Epithelial cell of proximal tubule (primary cell): ENCODE data around the gene IGLON5. TPM values are rescaled to one million over a fixed set of nuclear protein-coding genes. Genes with fewer than 3 reads are reported as not detected.

ENCODE experiments used
- DNase-seq: peaks from one replicate; pipeline ENCODE4 v3.0.0-alpha.2; 2011; ENCODE audit warnings: low read depth
- H3K4me3 ChIP-seq: 2 replicates; pipeline ENCODE4 v1.5.1; 2011; ENCODE audit warnings: low read depth, mild to moderate bottlenecking, low read length
- total RNA-seq: library from RNA; depleted of rRNA; stranded (reverse); fragments of >200 nt; gene quantifications from 2 replicates; pipeline ENCODE4 v1.2.3, GENCODE V29; 2015
- TF ChIP-seq, protein P1 (sequence below): conservative IDR thresholded peaks from 2 replicates; pipeline ENCODE4 v1.5.1; 2012; ENCODE audit warnings: low read depth, mild to moderate bottlenecking, low read length

IGLON5 gene
- total RNA-seq, 1 donor from 2014 or later, result 0.06 TPM

DNA sequence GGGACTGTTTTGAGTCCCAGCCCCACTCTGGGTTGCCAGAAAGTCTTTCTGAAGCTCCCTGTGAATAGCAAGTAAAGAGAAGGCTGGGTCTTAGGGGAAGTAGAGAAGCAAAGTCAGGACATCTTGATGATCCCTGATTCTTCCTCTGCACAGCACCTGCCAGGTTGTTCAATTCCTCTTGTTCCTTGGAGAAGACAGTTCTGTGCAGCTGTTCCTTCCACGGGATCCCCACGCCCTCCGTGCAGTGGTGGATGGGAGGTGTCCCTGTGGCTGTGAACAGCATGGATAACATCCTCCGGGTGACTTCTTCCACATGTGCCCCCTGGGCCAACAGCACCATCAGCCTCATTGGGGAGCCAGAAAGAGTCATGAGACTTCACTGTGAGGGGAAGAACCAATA, 29.1 kb upstream of the IGLON5 start:
- H3K4me3 ChIP-seq, result no peak overlapping the region
- DNase-seq, result no peak
- TF ChIP-seq, protein P1, sequence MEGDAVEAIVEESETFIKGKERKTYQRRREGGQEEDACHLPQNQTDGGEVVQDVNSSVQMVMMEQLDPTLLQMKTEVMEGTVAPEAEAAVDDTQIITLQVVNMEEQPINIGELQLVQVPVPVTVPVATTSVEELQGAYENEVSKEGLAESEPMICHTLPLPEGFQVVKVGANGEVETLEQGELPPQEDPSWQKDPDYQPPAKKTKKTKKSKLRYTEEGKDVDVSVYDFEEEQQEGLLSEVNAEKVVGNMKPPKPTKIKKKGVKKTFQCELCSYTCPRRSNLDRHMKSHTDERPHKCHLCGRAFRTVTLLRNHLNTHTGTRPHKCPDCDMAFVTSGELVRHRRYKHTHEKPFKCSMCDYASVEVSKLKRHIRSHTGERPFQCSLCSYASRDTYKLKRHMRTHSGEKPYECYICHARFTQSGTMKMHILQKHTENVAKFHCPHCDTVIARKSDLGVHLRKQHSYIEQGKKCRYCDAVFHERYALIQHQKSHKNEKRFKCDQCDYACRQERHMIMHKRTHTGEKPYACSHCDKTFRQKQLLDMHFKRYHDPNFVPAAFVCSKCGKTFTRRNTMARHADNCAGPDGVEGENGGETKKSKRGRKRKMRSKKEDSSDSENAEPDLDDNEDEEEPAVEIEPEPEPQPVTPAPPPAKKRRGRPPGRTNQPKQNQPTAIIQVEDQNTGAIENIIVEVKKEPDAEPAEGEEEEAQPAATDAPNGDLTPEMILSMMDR, result no peak

DNA sequence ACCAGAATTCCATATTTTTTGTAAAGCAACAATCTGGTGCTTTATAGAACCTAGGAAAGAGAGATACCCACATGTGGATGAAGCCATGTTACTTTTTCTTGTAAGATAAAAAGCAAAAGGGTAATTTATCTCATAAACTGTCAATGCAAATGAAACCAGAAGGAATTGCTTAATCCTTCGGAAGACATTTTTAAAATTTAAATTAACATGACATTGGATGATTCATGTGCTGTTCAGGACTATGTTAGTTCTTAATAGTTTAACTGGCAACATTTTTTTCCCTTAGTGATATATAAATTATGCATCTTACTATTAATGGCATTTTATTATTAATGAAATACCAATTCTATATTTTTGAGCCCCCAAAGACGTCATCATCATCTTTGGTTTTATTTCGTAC, 25.8 kb upstream of the IGLON5 start:
- no peak for DNase-seq
- H3K4me3 ChIP-seq, result no peak overlapping the region
- TF ChIP-seq, protein P1, result no peak

DNA sequence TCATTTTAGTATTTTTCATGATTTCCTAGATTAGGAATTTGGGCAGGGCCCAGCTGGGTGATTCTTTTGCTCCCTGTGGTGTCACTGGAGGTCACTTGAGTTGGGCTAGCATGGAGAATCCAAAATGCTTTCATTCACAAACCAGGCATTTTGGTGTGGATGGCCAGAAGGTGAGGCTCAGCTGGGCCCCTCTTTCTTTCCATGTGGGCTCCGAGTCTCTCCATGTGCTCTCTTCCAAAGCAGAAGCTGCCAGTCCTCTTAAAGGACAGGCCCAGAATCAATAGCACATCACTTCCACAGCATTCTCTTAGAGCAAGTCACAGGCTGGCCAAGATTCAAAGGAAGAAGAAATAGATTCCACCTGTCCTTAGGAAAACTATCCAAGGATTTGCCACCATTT, 21.8 kb upstream of the IGLON5 start:
- DNase-seq, result no peak
- no peak overlapping the region for H3K4me3 ChIP-seq
- TF ChIP-seq, protein P1, result no peak

DNA sequence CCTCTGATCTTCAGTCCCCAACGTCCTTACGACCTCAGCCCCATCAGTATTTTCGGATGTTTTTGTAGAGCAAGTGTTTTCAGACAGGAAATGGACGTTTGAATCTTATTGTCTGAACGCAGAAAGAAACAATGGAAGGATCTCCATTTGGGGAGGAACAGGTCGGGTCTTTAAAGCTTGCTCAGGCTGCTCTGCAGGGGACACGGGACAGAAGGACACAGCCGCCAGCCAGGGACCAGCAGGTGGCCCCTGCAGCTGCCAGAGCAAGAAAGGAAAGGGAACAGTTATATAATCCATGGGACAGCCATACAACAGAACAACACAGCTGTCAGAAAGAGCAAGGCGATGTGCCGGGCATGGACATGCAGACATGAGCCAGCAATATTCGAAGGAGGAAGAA, 18.5 kb upstream of the IGLON5 start:
- TF ChIP-seq, protein P1, result no peak
- H3K4me3 ChIP-seq, result no peak overlapping the region

DNA sequence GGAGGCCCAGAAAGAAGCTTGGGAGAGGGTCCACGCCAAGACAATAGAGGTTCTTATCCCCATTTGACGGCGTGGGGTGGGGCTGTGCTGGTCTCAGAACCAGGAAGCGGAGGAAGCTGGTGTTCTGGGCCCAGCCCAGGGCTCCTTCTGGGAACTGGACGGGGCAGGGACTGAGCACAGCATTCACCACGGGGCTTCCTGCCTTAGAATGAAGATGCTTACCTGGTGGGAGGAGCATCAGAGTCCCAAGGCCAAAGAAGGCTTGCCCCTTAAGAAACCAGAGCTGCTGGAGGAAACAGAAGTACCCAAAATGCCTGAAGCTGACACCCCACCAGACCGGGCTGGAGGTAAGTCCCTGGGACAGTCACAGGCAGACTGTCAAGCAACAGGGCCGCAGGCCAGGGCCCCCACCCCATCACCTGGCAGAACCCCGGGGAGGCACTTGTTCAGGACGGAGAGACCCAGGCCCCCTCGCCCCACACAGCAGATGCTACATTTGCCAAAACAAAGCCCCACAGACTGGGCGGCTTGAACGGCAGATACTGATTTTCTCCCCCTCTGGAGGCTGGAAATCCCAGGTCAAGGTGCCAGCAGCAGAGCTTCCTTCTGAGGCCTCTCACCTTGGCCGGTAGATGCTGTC, 17.8 kb upstream of the IGLON5 start:
- no peak for DNase-seq
- TF ChIP-seq, protein P1, result no peak
- H3K4me3 ChIP-seq, result no peak overlapping the region

More for the DNA sequence above, 18.5 kb upstream of the IGLON5 start:
- DNase-seq, result no peak

DNA sequence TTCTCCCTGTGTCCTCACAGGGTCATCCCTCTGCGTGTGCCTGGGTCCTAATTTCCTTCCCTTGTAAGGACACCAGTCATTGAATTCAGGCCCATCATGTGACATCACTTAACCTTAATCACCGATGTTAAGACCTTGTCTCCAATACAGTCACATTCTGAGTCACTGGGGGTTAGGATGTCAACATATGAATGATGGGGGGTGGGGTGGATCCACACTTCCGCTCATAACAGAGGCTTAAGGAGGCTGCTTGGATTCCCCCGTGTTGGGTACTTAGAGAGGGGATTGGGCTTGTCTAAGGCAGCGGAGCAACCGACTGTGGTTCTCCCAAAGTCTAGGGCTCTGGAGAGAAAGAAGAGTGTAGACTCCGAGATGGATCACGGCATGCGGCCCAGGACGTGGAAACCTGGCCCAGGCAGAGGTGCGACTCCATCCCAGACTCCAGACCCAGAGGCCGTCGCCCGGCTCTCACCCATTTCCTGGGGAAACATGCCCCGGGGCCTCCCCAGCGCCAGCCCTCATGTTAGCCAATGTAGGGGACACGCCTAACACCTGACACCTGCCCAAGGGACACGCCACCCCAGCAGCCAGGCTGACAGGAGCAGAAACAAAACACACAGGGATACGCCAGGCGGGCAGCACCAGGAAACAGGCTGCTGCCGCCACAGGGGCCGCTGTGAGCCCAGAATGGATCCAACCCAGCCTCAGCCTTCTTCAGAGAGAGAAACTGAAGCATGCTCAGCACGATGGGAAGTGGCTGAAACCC, 17.1 kb upstream of the IGLON5 start:
- TF ChIP-seq, protein P1, result no peak

More for the DNA sequence above, 17.1 kb upstream of the IGLON5 start:
- no peak overlapping the region for H3K4me3 ChIP-seq
- DNase-seq, result no peak
